Calu3 (cell line): Measurements from ENCODE around the gene MUSTN1. TPM values are rescaled to one million over a fixed set of nuclear protein-coding genes. Genes with fewer than 3 reads are reported as not detected.

Experiments used
- BruUV-seq: library from RNA; stranded (reverse); fragments of 400-500 nt; replicated peaks from 2 replicates; lab custom pipeline; 2021; lab: Mats Ljungman, UMichigan
- CTCF ChIA-PET: fragments of 300-600 bp; sonication (Branson Sonifier 250); formaldehyde crosslinking; loops from one replicate; lab custom pipeline; 2022; ENCODE audit warnings: antibody characterized with exemption; lab: Charles Lee
- DNase-seq: peaks from one replicate; pipeline ENCODE4 v3.0.0; 2022
- H3K27ac Mint-ChIP-seq: one replicate; pipeline ENCODE4 v1.8.0; 2022; ENCODE audit warnings: mixed read lengths; ENCODE audit not compliant: unreplicated experiment
- H3K27me3 Mint-ChIP-seq: one replicate; pipeline ENCODE4 v1.8.0; 2022; ENCODE audit warnings: mixed read lengths; ENCODE audit not compliant: unreplicated experiment
- H3K36me3 Mint-ChIP-seq: one replicate; pipeline ENCODE4 v1.8.0; 2022; ENCODE audit warnings: mild to moderate bottlenecking, moderate library complexity, mixed read lengths; ENCODE audit not compliant: insufficient read depth, unreplicated experiment
- H3K4me1 Mint-ChIP-seq: one replicate; pipeline ENCODE4 v1.8.0; 2022; ENCODE audit warnings: mild to moderate bottlenecking, low read depth, mixed read lengths; ENCODE audit not compliant: unreplicated experiment
- H3K4me3 Mint-ChIP-seq: one replicate; pipeline ENCODE4 v1.8.0; 2022; ENCODE audit warnings: mild to moderate bottlenecking, low read depth, moderate library complexity, mixed read lengths; ENCODE audit not compliant: unreplicated experiment
- H3K9me3 Mint-ChIP-seq: one replicate; pipeline ENCODE4 v1.8.0; 2022; ENCODE audit warnings: low read depth, mixed read lengths; ENCODE audit not compliant: unreplicated experiment
- CTCF ChIP-seq: fragments of 200-600 bp; IDR thresholded peaks from one replicate; pipeline ENCODE4 v1.8.0; 2022; ENCODE audit warnings: antibody characterized with exemption; ENCODE audit not compliant: unreplicated experiment
- intact Hi-C: fragments of 100-400 bp; cut with micrococcal nuclease; formaldehyde crosslinking; loops from one replicate; pipeline ENCODE4 v1.10.0; 2022; ENCODE audit not compliant: unreplicated experiment
- total RNA-seq: library from RNA; stranded (reverse); gene quantifications from 2 replicates; pipeline ENCODE4 v1.2.3, GENCODE V29; 2022

The MUSTN1 gene
- total RNA-seq, 1 experiment from 2014 or later: 0.66 TPM

DNA sequence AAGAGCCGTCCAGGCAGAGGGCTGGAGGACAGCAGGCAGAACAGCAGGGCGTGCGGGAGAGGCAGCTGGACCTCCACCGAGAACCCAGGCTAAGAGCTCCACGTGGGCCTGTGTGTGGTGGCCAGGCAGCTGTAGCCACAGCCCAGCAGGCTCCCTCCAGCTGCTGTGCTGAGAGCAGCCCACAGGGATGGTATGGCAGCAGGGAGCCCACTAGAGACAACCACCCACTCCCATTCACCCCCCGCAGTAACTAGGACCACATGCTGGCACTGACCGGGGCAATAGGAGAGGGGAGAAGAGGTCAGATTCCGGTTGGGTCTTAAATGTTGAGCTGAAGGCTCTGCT is 25.6 kb upstream of the MUSTN1 start:
- Mint-ChIP-seq H3K4me1 (no peaks in the 10 kb centered on the region), H3K27ac (no peak overlapping the region), H3K4me3 (no peak overlapping the region), H3K9me3 (peaks cover 3% of the 10 kb centered on the region), H3K27me3 (no peaks in the 10 kb centered on the region), H3K36me3 (no peaks in the 10 kb centered on the region)
- DNase-seq: no peak
- no TSS peak for BruUV-seq
- no peak for TF ChIP-seq CTCF
- intact Hi-C loops: no loop called here
- CTCF ChIA-PET: interaction anchor here (0.6 kb wide), 1 partner anchor 132 kb away, joined by 3 read pairs; no protein-coding TSS in a partner anchor

DNA sequence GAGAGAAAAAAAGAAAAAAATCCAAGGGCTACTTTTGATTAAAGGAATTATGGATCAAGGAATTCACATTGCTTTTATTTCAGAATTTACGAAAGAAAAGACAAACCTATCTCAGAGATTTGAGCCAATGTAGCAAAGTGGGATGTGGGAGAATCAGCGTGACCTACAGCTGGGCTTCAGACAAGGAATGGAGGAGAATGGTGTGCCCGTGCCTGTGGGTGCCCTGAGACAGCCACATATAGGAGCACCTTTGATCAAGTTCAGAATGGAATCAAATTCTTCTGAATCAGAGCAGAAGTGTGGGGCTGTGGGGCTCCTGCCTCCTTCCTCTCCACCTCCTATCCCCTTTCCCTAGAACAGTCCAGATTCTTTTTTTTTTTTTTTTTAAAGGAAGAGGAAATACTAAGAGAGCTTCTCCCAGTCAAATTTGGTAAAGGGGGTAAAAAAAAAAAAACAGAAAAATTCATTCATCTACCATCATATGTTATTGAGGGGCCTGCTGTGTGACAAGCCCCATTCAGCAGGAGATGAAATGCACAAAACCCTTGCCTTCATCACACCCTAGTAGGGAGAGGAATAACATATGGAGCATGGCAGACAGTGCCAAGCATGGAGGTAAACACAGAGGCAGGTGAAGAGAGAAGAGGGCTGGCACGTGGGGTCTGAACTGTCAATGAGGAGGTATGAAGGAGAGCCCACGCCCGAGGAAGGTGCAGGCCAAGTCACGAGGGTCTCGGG is 25.0 kb upstream of the MUSTN1 start:
- intact Hi-C loops: no loop called here
- Mint-ChIP-seq H3K27me3 (no peaks in the 10 kb centered on the region), H3K4me3 (no peak overlapping the region), H3K9me3 (no peaks in the 10 kb centered on the region), H3K27ac (no peak overlapping the region), H3K36me3 (no peaks in the 10 kb centered on the region), H3K4me1 (no peaks in the 10 kb centered on the region)
- no peak for TF ChIP-seq CTCF
- BruUV-seq: no TSS peak
- CTCF ChIA-PET: interaction anchor here (0.6 kb wide), 1 partner anchor 133 kb away, joined by 3 read pairs; no protein-coding TSS in a partner anchor
- no peak for DNase-seq

DNA sequence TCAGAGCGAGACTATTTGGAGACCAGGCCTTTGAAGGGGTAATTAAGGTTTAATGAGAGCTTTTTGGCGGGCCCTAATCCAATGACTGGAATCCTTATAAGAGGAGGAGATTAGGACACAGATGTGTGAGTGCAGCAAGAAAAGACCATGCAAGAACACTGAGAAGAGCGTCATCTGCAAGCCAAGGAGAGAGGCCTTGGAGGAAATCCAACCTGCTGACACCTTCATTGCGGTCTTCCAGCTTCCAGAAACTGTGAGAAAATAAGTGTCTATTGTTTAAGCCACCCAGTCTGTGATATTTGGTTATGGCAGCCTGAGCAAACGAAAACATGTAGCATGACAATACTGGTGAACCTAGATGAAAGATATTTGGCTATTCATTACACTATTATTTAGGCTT is 23.0 kb upstream of the MUSTN1 start:
- H3K36me3 Mint-ChIP-seq: no peaks in the 10 kb centered on the region
- H3K27me3 Mint-ChIP-seq: no peaks in the 10 kb centered on the region
- H3K4me3 Mint-ChIP-seq: no peak overlapping the region
- no peak overlapping the region for H3K27ac Mint-ChIP-seq
- H3K9me3 Mint-ChIP-seq: no peaks in the 10 kb centered on the region
- DNase-seq: no peak
- intact Hi-C loops: no loop called here
- no peaks in the 10 kb centered on the region for H3K4me1 Mint-ChIP-seq
- BruUV-seq: no TSS peak
- no peak for TF ChIP-seq CTCF
- CTCF ChIA-PET: no interaction called here

- Mint-ChIP-seq H3K27ac (no peak overlapping the region), H3K27me3 (no peaks in the 10 kb centered on the region), H3K36me3 (no peaks in the 10 kb centered on the region), H3K9me3 (no peaks in the 10 kb centered on the region), H3K4me3 (no peak overlapping the region), H3K4me1 (no peaks in the 10 kb centered on the region)
- TF ChIP-seq CTCF: no peak
- CTCF ChIA-PET: no interaction called here
- BruUV-seq: no TSS peak
- no peak for DNase-seq
- intact Hi-C loops: no loop called here
Observed at GRCh38 chr3:52857133-52857532, 22.3 kb upstream of the MUSTN1 start.
